DMS 273 (cell line): Measurements from ENCODE around the gene DDRGK1.

ENCODE experiments used
- DNase-seq: peaks from one replicate; lab custom pipeline; 2025; ENCODE audit not compliant: unreplicated experiment; lab: John Stamatoyannopoulos, UW

Gene DDRGK1

GRCh38 chr20:3204124-3204794 is at the start of gene DDRGK1:
TSS of gene DDRGK1 (minus strand) at chr20:3204682. CDS start at chr20:3204627, 55 bp downstream.
- peak; percentile 93 for DNase-seq

GRCh38 chr20:3251806-3252205 is 47.3 kb upstream of the DDRGK1 start:
- DNase-seq: no peak

- DNase-seq: peak; percentile 61
These were observed 45.6 kb upstream of the DDRGK1 start for GRCh38 chr20:3250091-3250504.

- DNase-seq: no peak
These were observed 44.5 kb upstream of the DDRGK1 start for GRCh38 chr20:3248993-3249347.

- DNase-seq: no peak
These were observed 43.9 kb upstream of the DDRGK1 start for GRCh38 chr20:3248167-3248992.

GRCh38 chr20:3247638-3248037 is 43.2 kb upstream of the DDRGK1 start:
- no peak for DNase-seq

- no peak for DNase-seq
These were observed 42.2 kb upstream of the DDRGK1 start for GRCh38 chr20:3246682-3247081.

GRCh38 chr20:3245711-3246110 is 41.2 kb upstream of the DDRGK1 start:
- DNase-seq: no peak

GRCh38 chr20:3245156-3245555 is 40.7 kb upstream of the DDRGK1 start:
- no peak for DNase-seq

GRCh38 chr20:3244613-3245012 is 40.1 kb upstream of the DDRGK1 start:
- no peak for DNase-seq

- no peak for DNase-seq
These were observed 39.4 kb upstream of the DDRGK1 start for GRCh38 chr20:3243718-3244358.

- DNase-seq: no peak
These were observed 37.8 kb upstream of the DDRGK1 start for GRCh38 chr20:3242172-3242692.

- DNase-seq: no peak
These were observed 36.4 kb upstream of the DDRGK1 start for GRCh38 chr20:3240776-3241363.

GRCh38 chr20:3239867-3240775 is 35.6 kb upstream of the DDRGK1 start:
- DNase-seq: peak; percentile 64

- peak; percentile 74 for DNase-seq
These were observed 34.8 kb upstream of the DDRGK1 start, which contains the start of gene SLC4A11 for GRCh38 chr20:3239026-3239866. TSS of gene SLC4A11 (minus strand) at chr20:3239190. CDS start at chr20:3239137, 53 bp downstream.

GRCh38 chr20:3238616-3239025 is 34.1 kb upstream of the DDRGK1 start:
- peak; percentile 77 for DNase-seq

- peak; percentile 43 for DNase-seq
These were observed 33.6 kb upstream of the DDRGK1 start for GRCh38 chr20:3237958-3238615.

- no peak for DNase-seq
These were observed 32.8 kb upstream of the DDRGK1 start for GRCh38 chr20:3237011-3237957.
